K562 (cell line): Measurements from ENCODE around the gene DDAH2. TPM values are rescaled to one million over a fixed set of nuclear protein-coding genes. Genes with fewer than 3 reads are reported as not detected.

Experiments
- ATAC-seq: fragments of 200-7000 bp; cut with Tn5 transposase; 3 replicates; pipeline ENCODE4 v1.9.1; 2020; ENCODE audit warnings: moderate library complexity
- BruUV-seq: library from RNA; stranded (reverse); fragments of 400-500 nt; replicated peaks from 2 replicates; lab custom pipeline; 2021; lab: Mats Ljungman, UMichigan
- CTCF ChIA-PET: fragments of 300-600 bp; formaldehyde crosslinking; extraction: SDS; loops from one replicate; lab custom pipeline; 2021; ENCODE audit warnings: low intra/inter-chr PET ratio; lab: Yijun Ruan, JAX
- POLR2A ChIA-PET: fragments of 300-600, 350-650 bp; sonication (Branson Sonifier 250); formaldehyde crosslinking; extraction: SDS; loops from one replicate; lab custom pipeline; 2021; ENCODE audit warnings: antibody characterized with exemption, inconsistent platforms; lab: Yijun Ruan, JAX
- DNase-seq, 4 experiments: peaks; one replicate each; pipeline versions ENCODE4 v3.0.0 to v3.0.0-alpha.2; 2011 to 2018; ENCODE audit warnings: low spot score in 3 of 4, mixed read lengths in 3 of 4; ENCODE audit errors: extremely low read depth in 1 of 4
- FAIRE-seq: peaks from 2 replicates; lab custom pipeline; 2011; peaks lifted over from hg19 to GRCh38; lab: Jason Lieb, UNC
- H2AFZ ChIP-seq: 2 replicates; pipeline ENCODE4 v1.6.0; 2011; ENCODE audit warnings: low read depth, low read length, control low read depth, inconsistent platforms
- H3K27ac ChIP-seq: fragments of 200-600 bp; 3 replicates; pipeline ENCODE4 v1.8.0; 2011; ENCODE audit warnings: low read depth, mild to moderate bottlenecking, control low read depth, inconsistent platforms, low read length, moderate library complexity, mixed read lengths; ENCODE audit errors: extremely low read depth
- H3K27me3 ChIP-seq, 2 experiments: fragments of 300-600 bp in 1 of 2; 2 replicates in 1 of 2; 3 replicates in 1 of 2; pipeline versions ENCODE4 v1.6.0 to v1.8.0; 2011; ENCODE audit warnings: inconsistent platforms in 2 of 2, low read length in 2 of 2, mild to moderate bottlenecking in 1 of 2, mixed read lengths in 1 of 2, moderate library complexity in 1 of 2; ENCODE audit not compliant: control insufficient read depth in 2 of 2, insufficient read depth in 2 of 2
- H3K36me3 ChIP-seq: fragments of 300-600 bp; 3 replicates; pipeline ENCODE4 v1.8.0; 2011; ENCODE audit warnings: mild to moderate bottlenecking, low read length, inconsistent platforms; ENCODE audit not compliant: control insufficient read depth, insufficient read depth
- H3K4me1 ChIP-seq, 2 experiments: fragments of 200-600 bp in 1 of 2; replicated peaks in 1 of 2; 2 replicates in 1 of 2; 3 replicates in 1 of 2; pipeline versions ENCODE4 v1.5.1 to v1.8.0; 2011; ENCODE audit warnings: inconsistent platforms in 2 of 2, low read length in 2 of 2, mild to moderate bottlenecking in 1 of 2, mixed read lengths in 1 of 2, moderate library complexity in 1 of 2; ENCODE audit not compliant: control insufficient read depth in 2 of 2, insufficient read depth in 2 of 2
- H3K4me2 ChIP-seq: 2 replicates; pipeline ENCODE4 v1.6.1; 2011; ENCODE audit warnings: low read length, control low read depth, inconsistent platforms, mixed read lengths; ENCODE audit not compliant: insufficient read depth
- H3K4me3 ChIP-seq: fragments of 200-600 bp; sonication (generic), shearing (Covaris generic); 2 replicates; pipeline ENCODE4 v1.5.1; 2016; ENCODE audit warnings: control low read depth, inconsistent platforms
- H3K79me2 ChIP-seq: fragments of 200-600 bp; 3 replicates; pipeline ENCODE4 v1.8.0; 2011; ENCODE audit warnings: low read length, inconsistent platforms; ENCODE audit not compliant: control insufficient read depth, insufficient read depth
- H3K9ac ChIP-seq, 2 experiments: 2 replicates each; pipeline versions ENCODE4 v1.6.0 to v1.6.1; 2011; ENCODE audit warnings: low read depth in 2 of 2, low read length in 2 of 2, control low read depth in 1 of 2, inconsistent platforms in 1 of 2, mild to moderate bottlenecking in 1 of 2, mixed read lengths in 1 of 2; ENCODE audit not compliant: insufficient read depth in 1 of 2
- H3K9me1 ChIP-seq: one replicate; pipeline ENCODE4 v1.6.0; 2011; ENCODE audit warnings: inconsistent platforms, mild to moderate bottlenecking, low read length, moderate library complexity; ENCODE audit not compliant: control insufficient read depth, insufficient read depth
- H3K9me3 ChIP-seq: replicated peaks from 2 replicates; pipeline ENCODE4 v1.5.1; 2011; ENCODE audit warnings: low read depth, low read length, inconsistent platforms; ENCODE audit not compliant: control insufficient read depth, insufficient read depth
- H4K20me1 ChIP-seq: replicated peaks from 2 replicates; pipeline ENCODE4 v1.6.1; 2011; ENCODE audit warnings: low read length, inconsistent platforms, mixed read lengths; ENCODE audit not compliant: control insufficient read depth, insufficient read depth
- DLX4 ChIP-seq: fragments of 250-450 bp; sonication (Bioruptor Pico); IDR thresholded peaks from 2 replicates; pipeline ENCODE4 v1.6.1; 2021; ENCODE audit warnings: mild to moderate bottlenecking
- E4F1 ChIP-seq: fragments of 250-450 bp; sonication (Bioruptor Pico); IDR thresholded peaks from 2 replicates; pipeline ENCODE4 v1.5.0; 2021; ENCODE audit warnings: mild to moderate bottlenecking, borderline replicate concordance
- MCM3 ChIP-seq: fragments of 450-650 bp; IDR thresholded peaks from 2 replicates; pipeline ENCODE4 v1.6.1; 2016
- SMAD4 ChIP-seq: fragments of 250-450 bp; sonication (Bioruptor Pico); conservative IDR thresholded peaks from 2 replicates; pipeline ENCODE4 v1.8.0; 2021; ENCODE audit warnings: inconsistent platforms, mild to moderate bottlenecking, moderate library complexity
- TRIM25 ChIP-seq: fragments of 450-650 bp; IDR thresholded peaks from 2 replicates; pipeline ENCODE4 v1.7.0; 2016; ENCODE audit warnings: borderline replicate concordance
- U2AF1 ChIP-seq: fragments of 200-400 bp; formaldehyde crosslinking; optimal IDR thresholded peaks from 2 replicates; pipeline ENCODE3; 2017; ENCODE audit warnings: mild to moderate bottlenecking, low read depth, low read length, moderate library complexity
- WHSC1 ChIP-seq: IDR thresholded peaks from one replicate; pipeline ENCODE4 v1.6.1; 2012; ENCODE audit warnings: low read length, control low read depth, inconsistent platforms
- XRCC4 ChIP-seq: IDR thresholded peaks from one replicate; pipeline ENCODE4 v1.6.1; 2011; ENCODE audit not compliant: insufficient read depth, insufficient read length; ENCODE audit errors: extremely low read depth
- ZBTB34 ChIP-seq: fragments of 250-450 bp; sonication (Bioruptor Pico); IDR thresholded peaks from 2 replicates; pipeline ENCODE4 v1.8.0; 2021; ENCODE audit warnings: mild to moderate bottlenecking, moderate library complexity
- ZNF24 ChIP-seq: fragments of 450-650 bp; IDR thresholded peaks from 2 replicates; pipeline ENCODE4 v1.6.1; 2016
- ZSCAN32 ChIP-seq: fragments of 450-650 bp; formaldehyde crosslinking; IDR thresholded peaks from 2 replicates; pipeline ENCODE4 v1.4.0; 2020; ENCODE audit warnings: mild to moderate bottlenecking, moderate library complexity
- WGBS: fragments of 100-300 bp; shearing (Covaris generic); methylation state at CpG from one replicate; pipeline ENCODE4 v1.1.6; 2016; ENCODE audit warnings: low coverage, mixed read lengths; ENCODE audit not compliant: insufficient coverage; ENCODE audit errors: missing lambda C conversion rate; 5-methylcytosine and 5-hydroxymethylcytosine counted together
- in situ Hi-C: fragments of 300-500 bp; cut with MboI; formaldehyde crosslinking; loops from 4 replicates; pipeline ENCODE4 v1.15.0; 2018; ENCODE audit warnings: inconsistent platforms, mixed read lengths
- intact Hi-C: fragments of 100-400 bp; cut with micrococcal nuclease; formaldehyde crosslinking; loops from 2 replicates; pipeline ENCODE4 v1.14.2; 2022
- polyA plus RNA-seq, 8 experiments: library from polyadenylated mRNA; depleted of rRNA in 4 of 8; stranded (reverse) in 5 of 8; unstranded in 3 of 8; fragments of >200 nt; fragmentation: Nextera tagmentation in 2 of 8; fragmentation: Illumina TruSeq in 1 of 8; extraction: Ambion mirVana in 2 of 8; extraction: Trizol in 1 of 8; gene quantifications; 2 replicates each; pipeline versions ENCODE4 v1.2.1 to v1.2.3, GENCODE V29; 2011 to 2014; ENCODE audit warnings: inconsistent platforms in 1 of 8, missing spikeins in 1 of 8
- total RNA-seq, 7 experiments: library from RNA; depleted of rRNA in 6 of 7; stranded (reverse); fragments of >200 nt in 6 of 7; fragmentation: Illumina TruSeq in 2 of 7; extraction: Trizol in 2 of 7; gene quantifications; 2 replicates each; pipeline versions ENCODE4 v1.2.1 to v1.2.3, GENCODE V29; 2011 to 2021; ENCODE audit warnings: low replicate concordance in 1 of 7
- TF ChIP-seq, protein P1 (sequence below): fragments of 250-450 bp; sonication (Bioruptor Pico); IDR thresholded peaks from 2 replicates; pipeline ENCODE4 v1.8.0; 2021; ENCODE audit warnings: moderate library complexity, mild to moderate bottlenecking, inconsistent platforms

DDAH2 gene
- total and polyA plus RNA-seq, 9 of the 15 experiments (the other 6 are each of a cell fraction or from before 2014, with no cell fraction given): 1.8 to 45.4 (median 21.4) TPM

DNA sequence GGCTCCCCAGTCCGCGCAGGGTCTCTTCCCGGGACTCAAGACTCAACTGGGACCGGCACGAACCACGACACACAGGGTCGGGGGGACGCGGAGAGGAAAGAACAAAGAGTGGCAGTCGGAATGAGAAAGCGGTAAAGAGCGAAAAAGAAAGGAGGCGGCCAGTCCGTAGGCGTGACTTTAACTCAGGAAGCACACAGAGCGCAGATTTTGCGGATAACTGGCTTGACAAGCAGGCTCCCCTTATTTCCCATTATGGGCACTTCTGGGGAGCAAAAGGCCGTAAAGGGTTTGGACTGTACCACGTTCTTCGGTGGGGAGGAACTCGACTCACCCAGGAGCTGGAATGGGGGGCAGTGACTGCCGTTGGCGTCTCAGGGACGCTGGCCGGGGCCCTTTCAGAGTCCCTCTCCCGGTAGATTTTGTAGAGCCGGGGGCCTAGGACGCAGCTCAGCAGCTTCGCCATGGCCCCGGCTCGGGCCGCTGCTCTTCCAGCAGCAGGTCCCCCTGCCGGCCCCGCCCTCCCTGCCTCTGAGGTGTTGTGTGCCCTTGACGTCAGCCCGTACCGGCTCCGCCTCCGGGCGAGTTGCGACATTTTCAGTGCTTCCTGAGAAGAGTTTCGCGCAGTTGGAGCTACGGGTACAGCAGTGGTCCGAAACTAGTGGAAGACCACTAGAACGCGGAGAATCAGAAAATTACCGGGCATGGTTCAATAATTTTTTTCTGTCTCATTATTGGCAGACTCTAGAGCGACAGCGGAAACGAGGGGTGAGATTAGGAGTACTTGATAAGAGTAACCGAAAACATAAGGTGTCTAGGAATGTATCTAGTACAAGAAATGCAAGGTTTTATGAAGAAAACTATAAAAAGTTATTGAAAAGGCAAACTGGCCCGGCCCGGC is 26.0 kb downstream of the DDAH2 start, which contains the start of gene ABHD16A:
TSS of gene ABHD16A (minus strand) at position 506 of the 898 bp plus-strand sequence. CDS start at position 463, 43 bp downstream.
- WGBS: 1% methylated on average over 54 of the region's 54 CpGs
- CTCF ChIA-PET: interaction anchor here (1.2 kb wide), 1 partner anchor 13 kb away, joined by 3 read pairs; no protein-coding TSS in a partner anchor
- Histone ChIP-seq H3K27me3 (no peaks in the 10 kb centered on the region), H3K36me3 (peaks cover 34% of the 10 kb centered on the region), H2AFZ (peak within 1 kb of the TSS; percentile 91), H3K4me3 (peak within 1 kb of the TSS; percentile 68), H4K20me1 (no peaks in the 10 kb centered on the region; the same call in 1 of the 2 replicates), H3K79me2 (peaks cover 46% of the 10 kb centered on the region), H3K4me1 (peaks cover 22 to 34% of the 10 kb centered on the region in 2 experiments), H3K27ac (peak within 1 kb of the TSS; percentile 93), H3K9me3 (no peaks in the 10 kb centered on the region), H3K9me1 (no peaks in the 10 kb centered on the region), H3K9ac (peak within 1 kb of the TSS; percentile 93 to 96), H3K4me2 (peak within 1 kb of the TSS; percentile 87)
- in situ Hi-C loops (no loop called here), intact Hi-C loops (loop anchor here (1.0 to 2.0 kb wide), 3 partner anchors 13 to 38 kb away; partner anchors contain the start of gene GPANK1)
- ATAC-seq (peak; percentile 95), DNase-seq (peak; percentile 100), FAIRE-seq (peak; percentile 96)
- POLR2A ChIA-PET: interaction anchor here (0.5 to 9.7 kb wide), 42 partner anchors 11 to 1269 kb away, joined by 3 to 158 read pairs (median 5); partner anchors contain the start of genes C6orf47, CLIC1, CSNK2B and GPANK1
- TSS peak; percentile 92 for BruUV-seq
- peak; percentile 23; the same call in 1 of the 2 replicates for TF ChIP-seq ZNF24
- no peak for TF ChIP-seq DLX4 (CRISPR knock-in tag)
- peak; percentile 39; the same call in 1 of the 2 replicates for TF ChIP-seq SMAD4
- TF ChIP-seq E4F1 (CRISPR knock-in tag): peak; percentile 91
- TF ChIP-seq ZBTB34: no peak
- peak; percentile 77; the same call in 1 of the 2 replicates for TF ChIP-seq TRIM25
- no peak for TF ChIP-seq XRCC4
- TF ChIP-seq U2AF1: no peak
- TF ChIP-seq ZSCAN32 (CRISPR knock-in tag): peak; percentile 78
- no peak for TF ChIP-seq WHSC1
- TF ChIP-seq MCM3: no peak
- TF ChIP-seq, protein P1, sequence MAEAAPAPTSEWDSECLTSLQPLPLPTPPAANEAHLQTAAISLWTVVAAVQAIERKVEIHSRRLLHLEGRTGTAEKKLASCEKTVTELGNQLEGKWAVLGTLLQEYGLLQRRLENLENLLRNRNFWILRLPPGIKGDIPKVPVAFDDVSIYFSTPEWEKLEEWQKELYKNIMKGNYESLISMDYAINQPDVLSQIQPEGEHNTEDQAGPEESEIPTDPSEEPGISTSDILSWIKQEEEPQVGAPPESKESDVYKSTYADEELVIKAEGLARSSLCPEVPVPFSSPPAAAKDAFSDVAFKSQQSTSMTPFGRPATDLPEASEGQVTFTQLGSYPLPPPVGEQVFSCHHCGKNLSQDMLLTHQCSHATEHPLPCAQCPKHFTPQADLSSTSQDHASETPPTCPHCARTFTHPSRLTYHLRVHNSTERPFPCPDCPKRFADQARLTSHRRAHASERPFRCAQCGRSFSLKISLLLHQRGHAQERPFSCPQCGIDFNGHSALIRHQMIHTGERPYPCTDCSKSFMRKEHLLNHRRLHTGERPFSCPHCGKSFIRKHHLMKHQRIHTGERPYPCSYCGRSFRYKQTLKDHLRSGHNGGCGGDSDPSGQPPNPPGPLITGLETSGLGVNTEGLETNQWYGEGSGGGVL (CRISPR knock-in tag): no peak
